Fibroblast of upper back skin (primary cell): ENCODE data around the gene SLC9A8.
"Not testable (repeated sequence)": the region's sequence is repeated elsewhere in the genome, so short reads cannot be mapped to it uniquely, and the experiment has no call there.

ENCODE experiments used
- DNase-seq: peaks from one replicate; pipeline ENCODE4 v3.0.0-alpha.2; 2013

SLC9A8 gene

GRCh38 chr20:49812507-49813304 lies at the start of gene SLC9A8:
Gene SLC9A8, plus strand, starts transcription at chr20:49812828. Its CDS starts 95 bp downstream, at chr20:49812923.
- peak; percentile 84 for DNase-seq

- no peak for DNase-seq
Measured at GRCh38 chr20:49762940-49763766, 49.5 kb upstream of the SLC9A8 start.

GRCh38 chr20:49765413-49765736 lies 47.3 kb upstream of the SLC9A8 start:
- no peak for DNase-seq

- DNase-seq, result no peak
Measured at GRCh38 chr20:49765846-49766541, 46.6 kb upstream of the SLC9A8 start.

- DNase-seq, result no peak
Measured at GRCh38 chr20:49766979-49767521, 45.6 kb upstream of the SLC9A8 start.

- DNase-seq, result peak; percentile 94
Measured at GRCh38 chr20:49768204-49769047, 44.2 kb upstream of the SLC9A8 start.

- DNase-seq, result no peak
Measured at GRCh38 chr20:49769048-49769581, 43.5 kb upstream of the SLC9A8 start.

GRCh38 chr20:49770634-49771033 lies 42.0 kb upstream of the SLC9A8 start:
- no peak for DNase-seq

GRCh38 chr20:49774213-49774612 lies 38.4 kb upstream of the SLC9A8 start:
- DNase-seq, result not testable (repeated sequence)

GRCh38 chr20:49775229-49775693 lies 37.4 kb upstream of the SLC9A8 start:
- DNase-seq, result peak; percentile 38

- DNase-seq, result no peak
Measured at GRCh38 chr20:49779972-49780371, 32.7 kb upstream of the SLC9A8 start.

- DNase-seq, result no peak
Measured at GRCh38 chr20:49781676-49782075, 31.0 kb upstream of the SLC9A8 start.

- DNase-seq, result not testable (repeated sequence)
Measured at GRCh38 chr20:49782439-49782838, 30.2 kb upstream of the SLC9A8 start.

- not testable (repeated sequence) for DNase-seq
Measured at GRCh38 chr20:49783021-49783995, 29.3 kb upstream of the SLC9A8 start.

- no peak for DNase-seq
Measured at GRCh38 chr20:49784291-49784690, 28.3 kb upstream of the SLC9A8 start.

GRCh38 chr20:49785149-49785851 lies 27.3 kb upstream of the SLC9A8 start:
- DNase-seq, result no peak

- DNase-seq, result no peak
Measured at GRCh38 chr20:49785852-49786175, 26.8 kb upstream of the SLC9A8 start.

GRCh38 chr20:49786196-49786595 lies 26.4 kb upstream of the SLC9A8 start:
- no peak for DNase-seq

GRCh38 chr20:49786668-49787370 lies 25.8 kb upstream of the SLC9A8 start:
- DNase-seq, result no peak
